ENCODE data around the gene HMCN2.

HMCN2 gene

DNA sequence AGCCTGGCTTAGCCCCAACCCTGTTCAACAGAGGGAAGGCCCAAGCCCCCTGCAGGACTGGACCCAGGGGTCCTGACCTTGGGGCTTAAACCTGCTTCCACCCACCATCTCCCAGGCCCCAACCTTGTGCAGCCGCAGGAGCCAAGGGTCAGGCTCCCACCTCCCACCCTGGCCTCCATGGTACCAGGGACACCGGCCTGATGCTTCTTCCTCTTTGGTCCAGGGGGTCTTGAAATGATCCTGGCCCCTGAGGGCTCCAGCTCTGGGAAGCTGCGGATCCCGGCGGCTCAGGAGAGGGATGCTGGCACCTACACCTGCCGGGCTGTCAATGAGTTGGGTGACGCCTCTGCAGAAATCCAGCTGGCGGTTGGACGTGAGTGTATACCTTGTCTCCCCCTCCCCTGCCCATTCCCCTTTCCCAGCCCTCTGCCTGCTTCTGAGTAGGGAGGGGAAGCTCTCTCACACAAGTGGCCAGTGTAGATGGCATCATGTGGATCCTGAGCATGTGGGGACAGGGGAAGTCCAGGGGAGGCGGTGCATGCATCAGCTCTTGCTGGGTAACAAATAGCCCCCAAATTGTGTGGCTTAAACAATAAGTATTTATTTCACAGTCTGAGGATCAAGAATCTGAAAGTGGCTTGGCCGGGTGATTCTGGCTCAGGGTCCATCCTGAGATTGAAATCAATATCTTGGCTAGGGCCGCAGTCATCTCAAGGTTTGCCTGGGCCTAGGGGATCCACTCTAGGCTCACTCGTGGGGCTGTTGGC lies 44.3 kb downstream of the HMCN2 start:
- DNase-seq: no peak

DNA sequence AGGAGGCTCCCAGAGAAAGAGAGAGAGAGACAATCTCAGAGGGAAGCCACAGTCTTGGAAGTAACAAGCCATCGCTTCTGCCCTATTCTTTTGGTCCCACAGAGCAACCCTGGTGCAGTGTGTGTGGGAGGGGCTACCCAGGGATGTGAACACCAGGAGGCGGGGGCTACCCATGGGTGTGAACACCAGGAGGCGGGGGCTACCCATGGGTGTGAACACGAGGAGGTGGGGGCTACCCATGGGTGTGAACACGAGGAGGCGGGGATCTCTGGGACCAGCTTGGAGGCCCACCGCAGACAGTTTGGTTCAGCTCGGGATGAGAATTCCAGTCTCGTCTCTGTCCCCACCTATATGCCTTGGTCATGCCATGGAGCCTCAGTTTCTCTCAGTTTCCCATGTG lies 44.9 kb downstream of the HMCN2 start:
- DNase-seq: no peak

DNA sequence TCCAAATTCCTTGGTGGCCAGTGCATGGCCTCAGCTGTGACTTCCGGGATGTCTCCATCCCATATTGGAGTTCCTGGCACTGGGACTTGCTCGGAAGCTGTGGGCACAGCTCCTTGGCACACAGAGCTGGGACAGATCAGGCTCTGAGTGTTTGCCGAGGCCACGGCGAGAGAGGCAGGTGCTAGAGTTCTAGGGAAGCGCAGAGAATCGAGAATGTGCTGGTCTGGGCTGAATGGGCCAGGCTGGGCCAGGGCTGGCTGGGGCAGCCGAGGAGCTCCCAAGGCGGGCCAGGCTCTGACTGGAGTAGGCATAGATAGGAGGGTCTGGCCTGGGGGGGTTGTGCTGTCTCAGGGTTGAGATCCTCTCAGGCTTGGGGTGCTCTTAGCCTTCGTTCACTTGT lies 45.4 kb downstream of the HMCN2 start:
- DNase-seq: no peak

DNA sequence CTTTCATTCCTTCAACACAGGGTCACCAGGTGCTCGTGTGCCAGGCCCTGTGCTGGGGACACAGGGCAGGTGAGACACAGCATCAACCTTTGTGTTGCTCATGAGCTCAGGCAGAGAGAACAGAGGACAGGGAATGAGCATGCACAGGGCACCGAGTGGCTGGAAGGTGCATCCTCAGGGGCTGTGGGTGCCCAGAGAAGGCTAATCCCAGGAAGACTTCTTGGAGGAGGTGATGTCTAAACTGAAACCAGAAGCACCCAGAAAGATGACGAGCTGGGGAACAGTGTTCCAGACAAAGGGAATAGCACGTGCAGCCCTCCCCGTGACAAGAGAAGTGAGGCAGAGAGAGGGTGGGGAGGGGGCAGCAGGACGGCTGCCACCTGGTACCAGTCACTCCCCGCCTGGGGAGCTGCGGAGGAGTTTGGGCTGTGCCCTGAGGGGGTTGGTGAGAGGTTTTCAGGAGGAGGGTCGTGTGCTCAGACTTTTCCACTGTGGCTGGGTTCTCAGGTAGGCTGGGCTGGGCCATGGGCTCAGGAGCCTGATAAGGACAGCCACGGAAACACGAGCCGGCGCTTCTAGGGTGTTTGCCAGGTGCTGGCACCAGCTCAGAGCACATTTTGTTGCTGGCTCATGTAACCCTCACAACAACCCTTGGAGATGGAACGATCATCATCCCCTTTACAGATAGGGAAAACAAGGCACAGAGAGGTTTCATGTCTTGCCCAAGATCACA lies 46.0 kb downstream of the HMCN2 start:
- DNase-seq: no peak

DNA sequence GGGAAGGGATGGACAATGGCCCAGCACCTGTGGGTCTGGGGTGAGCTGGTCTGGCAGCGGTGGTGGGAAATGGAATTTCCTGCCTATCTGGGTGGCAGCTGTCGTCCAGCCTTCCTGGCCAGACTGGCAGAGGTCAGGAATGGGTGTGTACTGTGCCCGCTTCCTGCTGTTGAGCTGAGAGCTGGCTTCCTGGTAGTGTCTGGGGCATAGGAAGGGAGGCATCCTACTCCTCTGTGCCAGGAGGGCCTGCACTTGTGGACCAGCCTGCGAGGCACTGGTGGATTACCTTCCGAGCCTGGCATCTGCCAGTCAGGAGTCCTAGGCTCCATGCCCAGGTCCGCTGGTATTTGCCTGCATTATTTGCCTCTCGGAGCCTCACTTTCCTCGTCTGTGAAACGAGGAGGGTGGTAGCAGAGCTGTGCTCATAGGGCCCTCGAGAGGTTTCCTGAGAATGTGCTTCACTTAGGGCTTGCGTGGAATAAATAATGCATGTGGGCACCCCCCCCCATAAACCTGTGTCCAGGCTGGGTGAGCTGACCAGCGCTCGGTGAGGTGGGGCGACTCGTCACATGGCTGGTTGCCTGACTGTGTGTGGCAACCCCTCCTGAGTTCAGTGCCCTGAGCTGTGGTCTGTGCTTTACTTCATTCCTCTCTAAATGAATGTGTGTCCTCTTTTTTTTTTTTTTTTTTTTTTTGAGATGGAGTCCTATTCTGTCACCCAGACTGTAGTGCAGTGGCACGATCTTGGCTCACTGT lies 47.7 kb downstream of the HMCN2 start:
- DNase-seq: no peak

DNA sequence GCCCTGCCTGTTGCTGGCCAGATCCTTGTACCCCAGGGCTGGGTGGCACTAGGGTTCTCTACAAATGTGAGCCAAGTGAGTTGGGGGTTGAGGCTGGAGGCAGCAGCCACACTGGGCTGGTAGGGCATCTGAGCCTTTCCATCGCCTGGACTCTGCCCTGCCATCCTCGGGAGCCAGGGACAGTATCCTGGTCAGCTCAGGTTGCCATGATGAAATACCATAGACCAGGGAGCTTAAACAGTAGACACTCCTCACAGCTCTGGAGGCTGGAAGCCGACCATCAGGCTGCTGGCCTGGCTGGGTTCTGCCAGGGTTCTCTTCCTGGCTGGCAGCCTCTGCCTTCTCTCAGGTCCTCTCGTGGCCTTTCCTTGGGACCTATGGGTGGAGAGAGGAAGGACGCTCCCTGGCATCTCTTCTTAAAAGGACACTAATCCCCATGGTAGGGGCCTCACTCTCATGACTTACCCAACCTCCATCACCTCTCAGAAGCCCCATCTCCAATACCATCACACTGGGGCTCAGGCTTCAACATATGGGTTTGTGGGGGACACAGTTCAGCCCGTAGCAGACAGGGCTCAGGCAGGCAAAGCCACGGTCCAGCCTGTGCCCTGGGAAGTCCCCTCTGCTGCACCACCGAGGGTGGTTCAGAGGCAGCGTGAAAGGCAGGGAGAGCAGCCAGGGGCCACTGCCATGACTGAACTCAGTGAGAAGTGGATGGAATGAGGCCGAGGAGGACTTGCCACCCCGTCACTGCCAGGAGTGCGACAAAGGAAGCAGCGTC lies 50.1 kb downstream of the HMCN2 start:
- no peak for DNase-seq

DNA sequence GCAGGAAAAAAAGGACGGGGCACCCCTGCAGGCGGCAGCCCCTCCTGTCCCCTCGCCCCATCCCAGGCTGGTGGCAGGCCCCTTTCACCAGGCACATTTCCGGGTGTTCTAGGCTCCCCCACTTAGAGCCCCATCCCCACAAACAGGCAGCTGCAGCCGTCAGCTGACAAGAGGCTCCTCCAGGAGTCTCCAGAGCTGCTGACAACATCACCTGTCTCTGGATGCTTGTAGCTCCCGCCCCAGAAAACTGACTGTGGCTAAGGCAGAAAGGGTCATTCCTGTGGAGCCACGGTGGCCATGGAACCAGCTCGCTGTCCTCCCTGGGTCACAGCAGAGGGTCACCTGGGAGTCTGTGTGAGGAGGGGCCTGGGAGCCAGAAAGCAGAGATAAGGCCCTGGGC lies 50.9 kb downstream of the HMCN2 start:
- no peak for DNase-seq

GRCh38 chr9:130319300-130319699 lies 53.7 kb downstream of the HMCN2 start:
- no peak for DNase-seq

DNA sequence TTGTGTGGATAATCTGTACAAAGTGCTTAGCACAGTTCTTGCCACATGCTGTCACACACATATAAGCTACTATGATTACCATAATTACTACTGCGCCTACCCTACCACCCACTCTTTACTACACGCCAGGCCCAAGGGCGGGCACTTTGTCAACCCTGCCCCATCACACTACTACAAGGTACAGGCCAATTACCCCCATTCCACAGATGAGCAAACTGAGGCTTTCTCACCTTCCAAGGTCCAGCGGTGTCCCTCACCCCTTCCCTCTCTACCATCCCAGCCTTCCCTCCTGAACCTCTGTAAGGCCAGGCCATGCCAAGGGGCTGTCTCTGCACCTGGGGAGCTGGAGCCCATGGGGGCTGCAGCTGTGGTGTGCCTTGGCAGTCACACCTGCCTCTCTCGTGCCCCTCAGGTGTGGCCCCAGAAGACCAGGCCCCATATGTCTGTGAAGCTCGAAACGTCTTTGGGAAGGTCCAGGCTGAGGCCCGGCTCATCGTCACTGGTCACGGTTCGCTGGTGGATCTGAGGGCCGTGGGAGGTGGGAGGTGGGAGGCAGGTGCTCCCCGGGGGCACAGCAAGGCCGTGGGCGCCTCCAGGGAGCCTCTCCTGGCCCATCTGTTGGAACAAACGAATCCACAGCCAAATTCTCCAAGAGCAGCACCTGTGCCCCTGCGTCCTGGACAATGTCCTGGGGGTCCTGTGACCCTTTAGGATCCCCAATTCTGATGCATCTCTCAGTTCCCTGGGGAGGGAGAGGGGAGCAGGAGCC lies 54.6 kb downstream of the HMCN2 start:
- DNase-seq: no peak

GRCh38 chr9:130320723-130321481 lies 55.3 kb downstream of the HMCN2 start:
- DNase-seq: no peak

- DNase-seq: no peak
Observed at GRCh38 chr9:130321539-130321938, 56.0 kb downstream of the HMCN2 start.

DNA sequence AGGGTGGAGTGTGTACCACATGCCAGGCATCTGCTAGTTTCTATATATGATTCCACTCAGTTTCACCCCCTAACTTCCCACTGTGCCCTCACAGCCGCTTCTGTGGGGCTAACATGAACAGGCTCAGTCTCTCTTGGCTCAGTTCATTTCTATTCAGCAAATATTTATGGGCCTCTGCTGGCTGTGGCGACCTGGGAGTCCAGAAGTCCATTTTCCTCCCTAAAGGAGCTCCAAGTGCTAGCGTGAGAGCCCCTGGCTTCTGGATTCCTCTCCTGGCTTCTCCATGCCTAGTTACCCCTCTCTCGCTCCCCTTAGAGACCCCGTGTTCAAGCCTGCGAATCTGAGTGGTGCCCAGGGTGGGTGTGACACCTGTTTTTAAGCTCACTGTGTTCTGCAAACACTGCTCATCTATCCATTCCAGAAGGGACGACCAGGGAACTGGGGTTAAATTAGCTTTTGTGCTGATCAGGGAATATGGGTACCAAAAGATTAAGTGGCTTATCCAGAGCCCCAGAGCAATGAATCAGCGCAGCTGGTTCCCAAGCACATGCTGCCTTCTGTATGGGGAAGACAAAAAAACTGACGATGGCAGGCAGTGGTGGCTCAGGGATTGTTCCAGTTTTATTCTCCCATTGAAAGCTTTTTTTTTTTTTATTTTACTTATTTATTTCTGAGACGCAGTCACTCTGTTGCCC lies 57.6 kb downstream of the HMCN2 start:
- no peak for DNase-seq

GRCh38 chr9:130325921-130326320 lies 60.4 kb downstream of the HMCN2 start:
- DNase-seq: no peak

DNA sequence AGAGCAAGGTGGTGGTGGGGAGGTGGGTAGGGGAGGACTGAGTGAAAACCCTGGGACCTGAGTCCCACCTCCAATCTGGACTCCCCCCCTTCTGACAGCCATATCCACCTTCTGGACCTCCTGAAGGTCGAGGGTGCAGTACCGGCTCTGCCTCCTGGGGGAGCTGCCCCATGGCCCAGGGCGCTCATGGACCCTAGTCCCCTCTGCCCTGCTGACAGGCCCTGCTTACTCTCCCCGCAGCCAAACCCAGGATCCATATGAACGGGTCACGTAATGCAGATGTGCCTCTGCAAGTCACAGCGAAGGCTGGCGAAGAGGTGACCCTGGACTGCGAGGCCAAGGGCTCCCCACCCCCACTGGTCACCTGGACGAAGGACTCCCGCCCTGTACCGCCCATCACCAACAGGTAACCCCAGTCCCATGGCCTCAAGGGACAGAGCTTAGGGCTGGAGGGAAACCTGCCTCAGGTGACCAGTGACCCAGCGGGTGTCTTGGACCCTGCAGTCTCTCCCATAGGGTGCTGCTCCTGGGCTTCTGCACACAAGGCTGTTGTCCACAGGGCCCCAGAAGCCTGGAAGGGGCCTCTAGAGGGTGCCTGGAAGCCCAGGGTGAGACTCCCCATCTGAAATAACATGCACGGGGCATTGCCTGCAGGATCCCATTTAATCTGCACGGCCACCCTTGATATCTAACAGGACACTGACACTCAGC lies 61.7 kb downstream of the HMCN2 start:
- DNase-seq: no peak

GRCh38 chr9:130327781-130328348 lies 62.3 kb downstream of the HMCN2 start:
- no peak for DNase-seq

- DNase-seq: no peak
Observed at GRCh38 chr9:130328349-130328801, 62.8 kb downstream of the HMCN2 start.

DNA sequence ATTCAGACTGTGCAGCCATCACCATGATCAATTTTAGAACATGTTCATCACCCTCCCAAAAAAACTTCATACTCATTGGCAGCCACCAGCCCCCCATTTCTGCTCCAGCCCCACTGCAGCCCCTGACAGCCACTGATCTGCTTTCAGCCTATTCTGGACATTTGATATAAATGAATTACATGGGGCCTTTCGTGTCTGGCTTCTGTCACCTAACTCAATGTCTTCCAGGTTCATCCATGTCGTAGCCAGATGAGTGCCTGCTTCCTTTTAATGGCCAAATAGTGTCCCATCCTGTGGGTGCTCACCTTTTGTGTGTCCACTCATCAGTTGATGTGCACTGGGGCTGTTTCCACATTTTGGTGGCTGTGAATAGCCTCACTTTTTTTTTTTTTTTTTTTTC lies 63.5 kb downstream of the HMCN2 start:
- no peak for DNase-seq

DNA sequence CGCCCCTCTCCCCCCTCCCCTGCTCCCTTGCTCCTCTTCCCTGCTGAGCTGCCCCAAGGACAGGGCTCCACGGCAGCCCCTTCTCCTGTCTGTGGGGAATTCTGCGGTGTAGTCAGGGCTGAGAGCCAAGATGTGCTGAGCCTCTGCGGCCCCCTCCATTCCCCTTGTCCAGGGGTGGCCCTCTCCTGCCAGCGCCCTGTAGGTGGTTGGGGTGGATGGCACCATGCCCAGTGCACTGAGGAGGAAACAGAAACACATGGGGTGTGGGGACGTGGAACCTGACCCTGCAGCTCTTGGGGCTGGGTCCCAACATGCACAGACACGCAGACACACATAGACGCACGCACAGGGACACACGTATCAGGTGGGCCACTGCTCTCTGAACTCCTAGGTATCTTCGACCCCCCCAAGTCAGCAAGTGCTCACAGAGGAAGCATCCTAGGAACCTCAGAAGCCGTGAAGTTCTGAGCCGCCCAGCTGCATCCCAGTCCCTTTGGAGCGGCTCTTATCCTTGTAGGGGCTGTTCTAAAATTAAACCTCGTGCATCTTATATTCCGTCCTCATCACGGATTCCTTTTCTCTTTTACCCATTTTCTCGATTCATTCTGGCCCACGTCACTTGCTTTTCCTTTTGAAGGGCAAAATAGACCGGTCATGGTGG lies 64.8 kb downstream of the HMCN2 start:
- DNase-seq: no peak

DNA sequence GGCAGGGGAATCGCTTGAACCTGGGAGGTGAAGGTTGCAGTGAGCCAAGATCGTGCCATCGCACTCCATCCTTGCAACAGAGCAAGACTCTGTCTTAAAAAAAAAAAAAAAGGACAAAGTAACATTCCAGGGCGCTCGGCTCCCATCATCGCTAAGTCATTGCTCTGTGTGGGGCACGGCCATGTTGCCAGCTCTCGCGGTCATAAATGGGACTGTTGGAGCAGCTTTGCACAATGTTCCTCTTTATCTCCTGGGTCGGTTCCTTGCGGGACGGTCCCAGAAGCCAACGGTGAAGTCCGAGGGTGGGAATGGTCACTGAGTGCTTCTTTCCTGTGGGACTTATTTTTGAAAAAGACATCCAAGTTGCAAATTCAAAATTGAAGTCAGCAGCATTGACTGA lies 65.5 kb downstream of the HMCN2 start:
- DNase-seq: no peak

Measured in activated CD4-positive, alpha-beta T cell treated with anti-CD3 and anti-CD28 coated beads for 4 hours (primary cell).